Stimulated activated CD8-positive, alpha-beta memory T cell treated with anti-CD3 and anti-CD28 coated beads, Interleukin-12 subunit alpha, Interleukin-12 subunit beta, amount 100 ng/mL, for 24 hours (primary cell): ENCODE data around the gene SH3PXD2B.
"Not testable (repeated sequence)": the region's sequence is repeated elsewhere in the genome, so short reads cannot be mapped to it uniquely, and the experiment has no call there.

Experiments used
- DNase-seq: peaks from one replicate; pipeline ENCODE4 v3.0.0-alpha.2; 2020; ENCODE audit errors: extremely low read depth

SH3PXD2B gene

DNA sequence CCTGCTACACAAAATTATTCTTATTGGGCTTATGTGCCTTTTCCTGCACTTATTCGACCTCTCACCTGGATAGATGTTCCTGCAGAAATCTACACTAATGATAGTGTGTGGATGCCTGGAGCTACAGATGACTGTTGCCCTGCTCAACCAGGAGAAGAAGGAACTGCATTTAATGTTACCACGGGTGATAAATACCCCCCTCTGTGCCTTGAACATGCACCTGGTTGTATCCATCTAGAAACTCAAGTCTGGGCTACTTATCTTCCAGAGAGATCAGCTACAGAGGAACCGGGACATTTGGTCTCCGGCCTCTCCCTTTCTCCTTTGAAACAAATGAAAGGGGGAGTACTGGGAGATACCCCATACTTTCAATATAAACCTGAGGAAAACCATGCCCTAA is 54.5 kb downstream of the SH3PXD2B start:
- no peak for DNase-seq

DNA sequence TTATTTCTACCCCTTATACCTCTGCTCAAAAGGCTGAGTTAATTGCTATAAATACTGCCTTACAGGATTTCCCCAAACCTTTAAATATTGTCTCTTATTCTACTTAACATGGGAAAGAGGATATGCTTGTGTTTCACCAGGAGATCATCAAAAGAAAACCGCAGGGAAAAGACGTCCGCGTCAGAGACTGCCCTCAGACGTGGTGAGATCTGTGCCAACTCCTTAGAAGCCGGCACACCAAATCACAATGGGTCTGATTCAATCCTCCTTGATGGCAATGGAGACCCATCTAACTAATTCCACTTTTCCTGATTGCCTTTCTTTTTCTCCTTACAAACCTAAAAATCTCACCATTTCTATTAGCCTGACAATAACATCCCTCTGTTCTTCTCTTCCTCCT is 55.0 kb downstream of the SH3PXD2B start:
- DNase-seq: no peak

DNA sequence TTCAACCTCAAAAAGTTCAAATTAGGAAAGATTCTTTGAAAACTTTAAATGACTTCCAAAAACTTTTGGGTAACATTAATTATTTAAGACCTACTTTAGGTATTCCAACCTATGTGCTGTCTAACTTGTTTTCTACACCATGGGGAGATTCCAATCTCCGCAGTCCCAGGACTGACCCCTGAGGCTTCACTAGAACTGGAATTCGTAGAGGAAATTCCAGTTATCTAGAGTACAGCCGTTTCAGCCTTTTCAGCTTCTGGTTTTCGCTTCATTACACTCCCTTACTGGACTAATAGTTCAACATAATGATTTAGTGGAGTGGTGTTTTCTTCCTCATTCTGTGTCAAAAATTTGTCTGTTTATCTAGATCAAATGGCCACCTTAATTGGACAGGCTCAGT is 55.7 kb downstream of the SH3PXD2B start:
- not testable (repeated sequence) for DNase-seq

DNA sequence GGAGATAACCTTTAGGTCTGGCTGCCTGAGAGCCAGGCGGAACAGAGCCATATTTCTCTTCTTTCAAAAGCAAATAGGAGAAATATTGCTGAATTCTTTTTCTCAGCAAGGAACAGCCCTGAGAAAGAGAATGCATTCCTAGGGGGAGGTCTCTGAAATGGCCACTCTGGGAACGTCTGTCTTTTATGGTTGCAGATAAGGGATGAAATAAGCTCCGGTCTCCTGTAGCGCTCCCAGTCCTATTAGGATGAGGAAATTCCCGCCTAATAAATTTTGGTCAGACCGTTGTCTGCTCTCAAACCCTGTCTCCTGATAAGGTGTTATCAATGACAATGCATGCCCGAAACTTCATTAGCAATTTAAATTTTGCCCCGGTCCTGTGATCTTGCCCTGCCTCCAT is 57.3 kb downstream of the SH3PXD2B start:
- not testable (repeated sequence) for DNase-seq

- no peak for DNase-seq
Measured at GRCh38 chr5:172396220-172396619, 58.1 kb downstream of the SH3PXD2B start.

DNA sequence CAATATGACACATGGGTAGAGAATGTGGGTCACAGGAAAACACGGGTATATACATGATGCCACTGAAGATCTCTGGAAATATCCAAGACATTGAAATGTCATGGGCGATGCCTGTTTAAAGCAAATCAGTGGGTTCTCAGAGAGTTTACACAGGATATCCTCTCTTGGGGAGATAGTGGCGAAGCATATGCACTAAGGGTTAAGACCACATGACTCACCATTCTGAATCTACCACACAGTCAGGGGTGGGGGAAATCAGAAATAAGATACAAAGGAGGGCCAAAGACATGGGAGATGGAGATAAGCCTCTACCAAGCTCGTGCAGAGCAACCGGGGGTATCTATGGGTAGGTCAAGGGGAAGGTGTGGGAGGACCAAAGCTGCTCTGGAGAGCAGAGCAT is 58.8 kb downstream of the SH3PXD2B start:
- no peak for DNase-seq

DNA sequence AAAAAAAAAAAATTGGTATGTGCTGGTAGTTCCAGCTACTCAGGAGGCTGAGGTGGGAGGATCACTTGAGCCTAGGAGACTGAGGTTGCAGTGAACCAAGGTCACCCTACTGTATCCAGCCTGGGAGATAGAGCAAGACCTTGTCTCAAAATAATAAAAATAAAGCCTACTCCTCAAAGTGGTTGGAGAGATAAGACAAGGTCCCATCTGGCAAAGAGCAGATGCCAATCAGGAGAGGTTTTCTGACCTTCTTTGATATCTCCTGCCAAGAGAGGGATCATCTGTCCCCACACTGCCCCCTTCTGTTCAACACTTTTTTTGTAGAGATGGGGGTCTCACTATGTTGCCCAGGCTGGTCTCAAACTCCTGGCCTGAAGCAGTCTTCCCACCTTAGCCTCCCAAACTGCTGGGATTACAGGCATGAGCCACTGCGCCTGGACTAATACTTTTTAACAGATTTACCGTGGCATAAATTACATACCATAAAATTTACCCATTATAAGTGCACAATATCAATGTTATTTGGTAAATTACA is 64.7 kb downstream of the SH3PXD2B start:
- DNase-seq: no peak

DNA sequence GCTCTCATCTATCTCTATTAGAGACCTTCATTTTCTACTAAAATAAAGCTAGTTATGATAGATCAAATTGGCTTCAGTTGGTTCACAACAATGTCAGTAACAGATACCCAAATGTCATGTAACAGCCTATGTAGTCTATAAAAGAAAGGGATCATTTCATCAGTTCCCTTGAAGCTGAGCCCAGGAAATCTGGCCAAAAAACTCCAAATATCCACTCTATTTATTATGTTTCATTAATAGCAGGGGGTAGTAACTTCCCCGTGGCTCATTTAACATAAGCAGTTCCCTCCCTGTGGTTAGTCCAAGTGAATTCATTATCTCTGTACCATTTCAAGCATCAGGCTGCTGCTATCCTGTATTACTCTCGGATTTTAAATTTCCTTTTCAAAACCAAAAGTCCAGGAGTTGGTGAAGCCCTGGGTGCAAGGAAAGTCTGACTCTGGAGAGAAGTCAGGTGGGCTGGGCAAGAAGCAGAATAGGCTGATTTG is 66.0 kb downstream of the SH3PXD2B start:
- no peak for DNase-seq

GRCh38 chr5:172385707-172386106 is 68.6 kb downstream of the SH3PXD2B start:
- DNase-seq: no peak

DNA sequence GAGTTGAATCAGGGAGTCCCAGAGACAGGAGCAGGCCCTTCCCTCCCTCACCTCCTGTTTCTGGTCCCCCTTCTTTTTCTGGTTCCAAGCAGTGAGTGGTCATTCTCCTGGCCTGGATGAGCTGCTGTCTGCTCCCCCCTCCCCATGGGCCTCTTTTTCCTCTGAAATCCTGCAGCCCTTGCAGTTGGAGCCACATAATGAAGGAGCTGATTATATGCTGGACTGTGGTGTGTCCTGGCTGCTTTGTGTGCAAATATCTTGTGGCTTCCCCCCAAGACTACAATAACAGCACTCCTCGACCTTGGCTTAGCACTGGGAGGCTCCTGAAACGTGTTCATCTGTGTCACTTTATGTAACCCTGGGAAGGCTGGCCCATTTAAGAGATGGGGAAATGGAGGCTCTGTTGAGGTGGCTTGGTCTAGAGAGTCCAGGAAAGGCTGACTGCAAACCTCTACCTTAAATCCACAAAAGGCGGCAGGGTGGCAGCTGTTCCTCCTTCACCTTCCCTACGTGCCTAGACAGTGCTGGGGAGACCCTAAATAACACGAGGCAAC is 69.2 kb downstream of the SH3PXD2B start:
- no peak for DNase-seq

GRCh38 chr5:172383191-172383802 is 71.0 kb downstream of the SH3PXD2B start:
- DNase-seq: no peak

DNA sequence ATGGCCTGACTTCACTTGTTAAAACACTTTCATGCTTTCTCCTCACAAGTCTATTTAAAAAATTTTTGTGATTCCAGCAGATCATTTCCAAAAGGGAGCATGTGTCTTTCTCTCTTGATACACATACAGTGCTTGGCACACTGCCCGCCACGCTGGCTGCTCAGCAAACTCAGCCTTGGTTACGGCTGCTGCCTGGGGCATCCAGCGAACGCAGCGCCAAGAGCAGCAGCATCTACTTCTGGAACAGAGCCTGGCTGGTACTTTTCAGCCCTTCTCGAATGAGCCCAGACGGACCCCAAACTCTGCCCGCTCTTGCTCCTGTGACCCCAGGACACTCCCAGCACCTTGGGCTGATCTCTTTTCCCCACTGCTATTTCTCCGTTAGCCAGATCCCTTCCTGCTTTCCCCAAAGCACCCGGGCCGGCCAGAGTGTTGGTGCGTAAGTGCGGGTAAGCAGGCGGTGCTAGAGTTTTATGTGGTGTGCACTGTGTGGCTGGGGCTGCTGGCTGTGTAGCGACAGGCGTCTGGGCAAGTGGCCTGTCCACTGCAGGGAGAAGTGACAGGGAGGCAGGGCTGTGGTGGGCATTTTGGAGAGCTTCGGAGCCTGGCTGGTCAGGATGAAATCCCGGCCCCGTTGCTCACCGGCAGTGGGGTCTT is 73.2 kb downstream of the SH3PXD2B start:
- no peak for DNase-seq

DNA sequence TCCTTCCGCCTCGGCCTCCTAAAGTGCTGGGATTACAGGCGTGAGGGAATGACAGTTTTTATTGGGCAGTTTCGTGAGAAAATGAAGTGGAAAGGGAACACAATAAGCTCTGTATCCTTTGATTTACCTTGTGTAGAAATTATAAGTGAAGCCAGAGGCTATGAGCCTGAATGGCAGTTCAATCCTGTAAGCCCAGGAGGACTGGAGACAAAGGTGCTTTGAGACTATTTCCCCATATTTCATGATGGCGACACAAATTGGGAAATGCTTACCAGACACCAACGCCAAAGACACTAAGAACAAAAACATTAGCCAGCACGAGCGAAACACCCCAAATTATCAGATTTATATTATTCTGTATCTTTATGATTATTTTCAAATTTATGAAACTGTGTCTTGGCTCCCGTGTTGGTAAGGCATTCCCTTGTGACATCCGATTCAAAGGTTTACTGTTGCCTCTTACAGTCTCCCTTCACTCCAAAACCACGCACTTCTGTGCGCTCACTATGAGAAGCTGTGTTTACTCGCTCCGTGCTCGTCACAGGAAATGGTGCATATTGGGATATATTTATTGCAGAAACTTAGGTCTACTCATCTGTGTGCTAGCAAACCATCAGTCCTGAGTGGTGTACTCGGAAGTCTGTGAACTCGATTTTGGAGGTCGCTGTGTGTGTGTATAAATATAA is 73.9 kb downstream of the SH3PXD2B start:
- no peak for DNase-seq

- no peak for DNase-seq
Measured at GRCh38 chr5:172379481-172379880, 74.8 kb downstream of the SH3PXD2B start.

DNA sequence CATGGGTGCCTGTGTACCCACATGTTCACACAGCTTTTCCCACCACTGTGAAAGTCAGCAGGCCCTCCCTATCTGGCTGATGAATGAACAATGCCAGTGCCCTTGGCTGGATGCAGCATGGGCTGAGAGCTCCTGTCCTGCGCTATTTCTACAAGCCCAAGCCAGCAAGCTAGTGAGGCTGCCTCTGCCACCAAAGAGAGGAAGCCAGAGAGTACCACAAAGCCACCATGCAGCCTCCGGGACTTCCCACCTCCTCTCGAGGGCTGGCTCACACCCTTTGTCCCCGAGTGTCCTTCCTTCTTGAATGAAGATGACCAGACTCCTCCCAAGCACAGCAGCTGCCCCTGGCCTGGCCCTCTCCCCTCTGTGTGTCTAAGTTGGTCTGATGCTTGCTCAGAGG is 76.5 kb downstream of the SH3PXD2B start:
- DNase-seq: no peak

DNA sequence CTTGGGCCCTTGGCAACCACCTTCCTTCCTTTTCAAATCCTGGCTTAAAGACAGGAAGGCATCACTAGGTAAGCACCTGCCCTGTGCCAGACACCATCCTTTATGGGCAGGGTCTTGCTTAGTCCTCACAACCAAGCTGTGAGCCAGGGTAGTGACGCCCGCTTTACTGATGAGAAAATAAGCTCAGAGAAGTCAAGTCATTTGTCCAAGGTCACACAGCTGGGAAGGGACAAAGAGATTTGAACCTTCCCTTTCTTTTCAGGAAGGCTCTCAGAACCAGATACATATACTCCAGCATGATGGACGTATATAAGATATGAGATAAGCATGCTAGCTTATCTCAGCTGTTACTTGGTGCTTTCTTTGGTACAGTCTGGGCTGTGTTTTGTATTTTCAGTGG is 76.9 kb downstream of the SH3PXD2B start:
- DNase-seq: no peak

- no peak for DNase-seq
Measured at GRCh38 chr5:172374783-172375182, 79.5 kb downstream of the SH3PXD2B start.

DNA sequence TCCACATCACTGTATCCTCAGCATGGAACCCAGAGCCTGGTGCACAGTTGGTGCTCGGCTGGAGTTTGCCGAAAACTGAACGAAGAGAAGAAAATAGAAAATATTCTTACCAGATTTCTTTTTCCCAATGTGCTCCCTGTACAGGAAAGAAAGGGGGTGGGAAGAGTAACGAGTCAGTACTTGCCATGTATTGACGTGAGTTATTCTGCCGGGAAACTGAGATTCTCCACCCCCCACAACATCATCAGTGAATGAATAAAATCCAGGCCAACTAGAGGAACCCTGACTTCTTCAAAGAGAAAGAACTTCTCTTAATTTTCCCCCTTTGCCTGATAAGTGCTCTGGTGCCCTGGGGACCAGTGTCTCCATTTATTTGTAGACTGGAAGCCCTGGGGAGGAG is 80.6 kb downstream of the SH3PXD2B start:
- no peak for DNase-seq

DNA sequence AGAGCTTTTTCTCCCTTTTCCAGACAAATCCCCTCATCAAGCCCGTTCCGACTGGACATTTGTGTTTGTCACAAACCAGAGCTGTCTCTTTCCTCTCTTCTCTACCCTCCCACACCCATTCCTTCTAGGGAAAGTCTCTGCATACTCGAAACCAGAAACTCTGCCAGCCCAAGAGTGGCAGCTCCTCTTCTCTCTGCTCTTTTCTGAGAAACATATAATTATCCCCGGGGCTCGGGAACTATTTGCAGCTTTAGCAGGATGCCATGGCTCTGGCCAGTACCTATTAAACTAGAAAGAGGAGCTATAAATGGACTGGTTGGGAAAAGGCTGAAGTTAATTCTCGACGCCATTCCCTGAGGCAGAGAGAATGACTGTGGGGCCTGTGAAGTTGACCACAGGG is 82.6 kb downstream of the SH3PXD2B start:
- no peak for DNase-seq

- DNase-seq: no peak
Measured at GRCh38 chr5:172370648-172371545, 83.4 kb downstream of the SH3PXD2B start.

- no peak for DNase-seq
Measured at GRCh38 chr5:172370237-172370640, 84.1 kb downstream of the SH3PXD2B start.
